Medulla oblongata (tissue), 1 donor: Measurements from ENCODE around the gene ASB2.

Source experiments
- DNase-seq: peaks from one replicate; pipeline ENCODE4 v3.0.0-alpha.2; 2015; ENCODE audit errors: extremely low spot score

The ASB2 gene

DNA sequence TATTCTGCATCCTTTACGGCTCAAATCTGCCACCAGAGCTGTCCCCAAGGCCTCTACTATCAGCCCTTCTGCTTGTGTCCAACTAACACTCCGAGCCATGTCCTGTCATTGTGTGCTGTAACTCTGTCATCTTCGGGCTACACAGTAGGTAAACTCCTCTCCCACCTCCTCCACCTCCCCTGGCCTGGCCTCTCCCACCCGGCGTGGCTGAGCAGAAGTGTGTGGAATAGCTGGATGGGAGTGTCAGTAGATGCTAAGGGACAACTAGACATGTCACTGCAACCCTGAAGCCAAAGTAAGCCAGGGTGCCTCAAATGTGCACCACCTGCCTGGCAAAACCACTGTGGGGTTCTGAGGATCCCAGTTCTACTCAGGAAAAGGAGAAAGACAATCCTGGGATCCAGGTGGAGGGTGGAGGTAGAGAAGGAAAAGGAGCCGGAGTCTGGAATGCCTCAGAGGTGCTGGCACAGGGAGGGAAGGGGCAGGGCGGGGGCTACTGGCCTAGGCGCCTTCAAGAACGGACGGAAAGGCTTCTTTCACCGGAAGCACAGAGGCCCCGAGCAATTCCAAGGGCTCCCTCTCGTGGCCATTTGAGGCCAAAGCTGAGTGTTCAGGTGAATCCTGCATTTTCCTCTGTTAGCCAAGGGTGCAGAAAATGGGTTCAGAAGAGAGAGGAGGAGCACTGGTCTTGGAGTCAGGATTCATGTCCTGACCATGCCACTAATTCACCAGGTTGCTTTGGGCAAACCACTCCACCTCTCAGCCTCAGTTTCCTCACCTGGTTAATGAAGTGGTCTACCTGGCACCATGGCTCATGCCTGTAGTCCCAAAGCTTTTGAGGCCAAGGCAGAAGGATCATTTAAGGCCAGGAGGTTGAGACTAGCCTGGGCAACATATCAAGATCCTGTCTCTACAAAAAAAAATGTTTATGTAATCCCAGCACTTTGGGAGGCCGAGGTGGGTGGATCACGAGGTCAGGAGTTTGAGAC, 69.7 kb downstream of the ASB2 start:
- peak; percentile 32 for DNase-seq

DNA sequence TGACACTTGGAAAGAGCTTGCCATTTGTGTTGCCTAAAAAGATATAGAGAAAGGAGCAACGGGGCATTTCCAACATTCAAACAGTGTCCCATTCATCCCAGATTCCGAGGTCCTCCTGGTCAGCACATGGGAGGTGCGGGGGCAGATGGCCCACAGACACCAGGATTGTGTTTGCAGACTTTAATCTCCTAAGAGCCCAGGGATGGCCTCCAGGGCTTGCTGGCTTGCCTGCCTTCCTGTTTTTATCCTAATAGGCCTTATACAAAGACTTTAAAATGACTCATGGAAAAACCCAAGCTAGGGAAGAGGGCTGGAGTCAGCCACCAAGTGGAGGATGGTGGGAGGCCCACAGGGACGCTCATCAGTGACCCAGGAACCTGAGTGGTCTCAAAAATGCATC, 70.7 kb downstream of the ASB2 start:
- DNase-seq: no peak

DNA sequence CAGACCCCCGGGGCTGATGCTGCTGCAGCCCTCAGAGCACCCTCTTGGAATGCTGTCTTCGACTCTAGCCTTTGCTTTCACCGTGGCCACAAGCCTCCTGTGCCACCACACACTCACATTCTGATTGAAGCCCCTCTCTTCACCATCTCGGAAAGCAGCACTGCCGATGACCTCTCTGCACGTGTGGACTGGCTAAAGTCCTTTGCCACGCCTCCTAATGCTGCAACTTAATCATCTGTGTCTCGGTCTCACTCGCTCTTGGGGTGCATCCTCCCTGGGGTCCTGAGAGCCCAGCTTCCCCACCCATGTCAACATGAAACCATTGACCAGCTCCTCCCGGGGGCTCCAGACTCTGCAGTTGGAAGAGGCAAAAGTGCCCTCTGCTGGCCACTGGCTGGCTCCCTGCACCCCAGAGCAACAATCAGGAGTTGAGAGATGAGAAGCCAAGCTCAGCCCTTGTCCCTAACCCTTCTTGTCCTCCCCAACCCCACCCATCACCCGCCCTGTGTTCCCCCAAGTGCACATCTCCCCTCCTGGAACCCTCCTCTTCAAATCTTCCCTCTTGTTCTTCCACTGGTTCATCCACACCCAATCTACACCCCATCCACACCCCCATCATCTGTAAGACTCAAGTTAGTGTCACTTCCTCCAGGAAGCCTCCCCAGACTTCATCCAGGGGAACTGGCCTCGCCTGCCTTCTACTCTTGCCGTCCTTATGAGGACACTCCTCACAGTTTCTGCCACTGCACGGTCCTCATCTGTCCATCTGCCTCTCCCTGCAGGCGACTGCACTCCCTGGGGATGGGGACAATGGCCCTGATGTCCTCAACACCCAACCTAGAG, 72.8 kb downstream of the ASB2 start:
- DNase-seq: peak; percentile 25

DNA sequence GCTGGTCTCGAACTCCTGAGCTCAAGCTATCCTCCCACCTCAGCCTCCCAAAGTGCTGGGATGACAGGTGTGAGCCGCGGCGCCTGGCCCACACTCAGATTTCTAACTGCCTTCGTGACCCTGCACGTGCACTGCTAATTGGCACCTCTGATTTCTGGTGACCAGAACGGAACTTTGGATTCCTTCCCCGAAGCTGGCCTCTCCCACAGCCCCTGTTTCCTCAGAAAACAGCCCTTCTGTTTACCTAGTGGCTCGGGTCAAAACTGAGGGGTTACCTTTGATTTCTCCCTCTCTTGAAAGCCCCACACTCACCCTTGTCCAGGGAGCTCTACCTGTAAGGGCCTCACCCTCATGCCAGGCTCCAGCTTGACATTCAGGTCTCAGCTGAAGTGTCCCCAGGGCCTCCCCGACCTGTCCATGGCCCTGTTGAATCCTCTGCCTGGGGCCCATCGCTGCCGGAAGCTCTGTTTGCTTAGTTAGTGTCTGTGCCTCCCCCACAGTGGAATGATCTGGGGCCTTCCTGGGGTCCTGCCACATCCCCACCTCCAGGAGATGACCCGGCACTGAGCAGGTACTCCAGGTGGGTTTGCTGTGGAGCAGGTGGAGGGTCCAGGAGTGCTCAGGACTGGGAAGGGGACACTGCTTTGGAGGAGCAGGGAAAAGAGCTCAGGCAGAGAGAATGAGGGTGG, 73.6 kb downstream of the ASB2 start:
- DNase-seq: no peak

DNA sequence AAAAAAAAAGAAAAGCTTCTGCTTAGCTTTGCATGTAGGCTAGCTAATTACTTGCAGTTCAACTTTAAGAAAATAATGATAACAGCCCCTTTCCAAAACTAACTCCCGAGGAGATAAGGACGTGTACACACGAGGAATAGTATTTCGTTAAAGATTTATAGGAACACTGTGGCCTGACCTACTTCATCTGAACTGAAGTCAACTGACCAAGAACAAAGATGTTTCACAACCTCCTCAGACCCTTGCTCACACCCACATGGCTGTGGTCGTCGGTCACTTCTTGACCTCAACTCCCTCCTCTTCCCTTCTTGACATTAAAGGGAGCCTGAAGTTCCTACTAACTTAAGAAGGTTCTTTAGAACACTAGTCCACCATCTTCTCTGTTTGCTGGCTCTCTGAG, 74.6 kb downstream of the ASB2 start:
- no peak for DNase-seq

DNA sequence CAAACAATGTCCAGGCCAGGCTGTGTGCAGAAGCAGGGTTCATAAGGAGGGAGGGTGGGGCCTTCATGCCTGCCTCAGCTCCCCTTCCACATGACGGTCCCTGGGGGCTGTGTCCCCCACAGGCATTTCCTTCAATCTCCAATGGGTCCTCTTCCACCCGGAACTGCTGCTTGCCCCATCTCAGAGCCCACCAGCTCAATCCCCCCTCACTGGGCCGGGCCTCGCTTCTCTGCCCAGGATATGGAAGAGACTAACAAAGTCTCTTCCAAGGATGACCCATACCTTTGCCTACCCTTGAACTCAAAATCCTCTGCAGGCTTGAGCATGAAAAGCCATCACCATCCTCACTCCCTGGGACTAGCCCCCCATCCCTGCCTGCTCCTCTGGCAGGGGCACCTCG, 77.6 kb downstream of the ASB2 start:
- no peak for DNase-seq

DNA sequence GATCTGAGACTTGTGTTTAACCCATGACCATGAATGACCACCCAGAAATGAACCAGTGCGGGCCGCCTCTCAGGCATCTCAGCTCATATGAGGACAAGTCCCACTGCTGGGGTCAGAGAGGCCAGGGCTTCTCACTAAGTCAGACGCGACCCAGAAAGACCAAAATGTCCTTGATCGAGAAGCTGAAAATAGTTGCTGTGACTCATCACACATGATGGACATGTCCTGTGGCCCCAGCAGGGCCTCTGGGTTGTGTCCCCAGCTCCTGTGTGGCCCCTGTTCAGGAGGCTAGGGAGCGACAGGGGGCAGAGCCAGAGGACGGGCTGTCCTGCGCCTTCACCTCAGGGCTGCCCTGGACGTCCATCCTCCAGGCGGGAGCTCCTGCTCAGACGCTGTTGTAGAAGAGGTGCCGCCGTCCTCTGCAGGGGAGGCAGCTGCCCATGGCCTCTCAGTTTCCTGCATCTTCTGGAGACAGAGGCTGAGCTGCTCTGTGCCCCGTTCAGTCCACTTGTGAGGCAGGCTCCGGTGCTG, 78.2 kb downstream of the ASB2 start:
- no peak for DNase-seq

DNA sequence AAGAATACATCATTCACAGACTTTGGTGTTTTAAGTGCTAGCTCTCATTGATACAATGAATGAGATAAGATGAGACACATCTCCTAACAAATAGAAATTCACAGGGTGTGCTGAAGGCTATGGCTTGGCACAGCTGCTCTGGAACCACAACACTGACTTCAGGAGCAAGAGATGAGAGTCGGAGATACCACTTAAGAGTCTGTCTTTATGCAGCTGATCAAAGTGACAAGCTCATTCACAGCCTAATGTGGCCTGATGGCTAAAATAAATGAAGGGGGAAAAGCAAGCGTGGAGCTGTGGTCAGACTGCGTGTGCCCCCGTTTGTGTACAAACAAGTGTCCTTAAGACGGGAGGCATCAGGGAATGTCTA, 78.9 kb downstream of the ASB2 start:
- no peak for DNase-seq

DNA sequence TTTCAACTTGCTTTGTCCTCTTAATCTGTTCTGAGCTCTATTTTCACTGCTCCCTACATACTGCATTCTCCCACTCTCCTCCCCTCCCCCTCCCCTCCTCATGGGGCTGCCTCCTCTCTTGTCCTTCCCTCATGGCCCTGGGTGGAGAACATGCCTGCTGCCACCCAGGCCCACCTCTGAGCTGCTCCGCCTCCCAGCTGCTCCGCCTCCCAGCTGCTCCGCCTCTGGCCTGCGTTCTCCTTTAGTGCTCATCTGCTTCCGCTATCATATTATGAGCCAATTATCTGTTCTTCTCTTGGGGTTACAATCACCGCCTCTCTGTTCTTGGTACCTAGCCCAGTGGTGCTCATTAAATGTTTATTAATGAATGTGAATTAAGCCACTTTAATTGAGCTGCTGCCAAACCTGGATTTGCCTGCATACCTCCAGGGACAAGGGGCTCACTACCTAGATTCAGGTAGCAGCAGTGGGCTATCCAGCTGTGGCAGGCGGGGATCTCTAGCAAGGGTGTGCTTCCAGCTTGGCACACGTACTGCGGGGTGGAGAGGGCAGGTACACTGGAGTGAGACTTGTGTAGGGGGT, 81.3 kb downstream of the ASB2 start:
- DNase-seq: no peak

DNA sequence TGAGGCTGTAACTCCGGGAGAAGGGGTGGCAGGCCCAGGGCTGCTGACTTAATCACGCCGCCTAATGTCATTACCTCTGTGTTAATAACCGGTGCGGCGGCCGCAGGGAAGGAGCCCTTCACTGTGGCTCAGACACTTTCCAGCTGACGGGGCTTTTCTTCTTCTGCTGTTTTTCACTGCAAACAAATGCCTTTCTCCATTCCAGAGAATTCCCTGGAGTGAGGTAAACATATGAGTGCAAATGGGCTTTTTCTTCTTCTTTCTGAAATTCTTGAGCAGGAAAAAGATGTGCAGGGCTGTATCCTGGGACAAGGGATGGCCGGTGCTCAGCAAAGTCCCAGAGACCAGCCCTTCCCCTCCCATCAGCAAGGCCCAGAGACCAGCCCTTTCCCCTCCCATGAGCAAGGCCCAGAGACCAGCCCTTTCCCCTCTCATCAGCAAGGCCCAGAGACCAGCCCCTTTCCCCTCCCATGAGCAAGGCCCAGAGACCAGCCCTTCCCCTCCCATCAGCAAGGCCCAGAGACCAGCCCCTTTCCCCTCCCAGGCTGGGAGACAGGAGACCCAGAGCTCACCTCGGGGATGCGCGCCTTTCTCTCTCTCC, 82.6 kb downstream of the ASB2 start:
- DNase-seq: no peak

DNA sequence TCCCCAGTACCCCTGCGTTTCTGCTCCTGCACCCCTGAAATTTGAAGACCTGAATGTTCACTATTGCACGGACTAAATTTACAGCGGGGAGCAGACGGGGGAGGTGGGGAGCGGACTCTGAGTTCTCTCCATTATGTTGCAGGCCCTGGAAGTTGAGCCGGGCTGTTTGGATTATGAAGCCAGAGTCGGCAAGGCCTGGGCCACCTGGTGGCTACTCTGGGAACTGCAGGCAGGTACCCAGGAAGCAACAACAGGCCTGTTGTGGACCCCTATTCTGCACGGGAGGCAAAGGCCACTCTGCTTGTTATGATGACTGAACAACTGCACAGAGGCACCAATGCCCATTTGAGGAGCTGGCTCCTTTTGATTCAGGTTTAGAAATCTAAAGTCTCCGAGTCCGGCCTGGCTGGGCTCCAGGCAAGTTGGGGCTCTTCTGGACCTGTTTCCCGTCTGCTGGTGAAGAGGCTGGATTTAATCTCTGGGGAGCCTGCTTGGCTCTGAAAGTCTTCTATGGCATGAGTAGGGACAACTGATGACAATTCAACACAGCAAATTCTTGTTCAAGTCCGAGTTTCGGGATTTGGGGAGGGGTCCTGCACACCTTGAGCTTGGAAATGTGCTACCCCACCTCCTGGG, 83.3 kb downstream of the ASB2 start:
- DNase-seq: peak; percentile 69

DNA sequence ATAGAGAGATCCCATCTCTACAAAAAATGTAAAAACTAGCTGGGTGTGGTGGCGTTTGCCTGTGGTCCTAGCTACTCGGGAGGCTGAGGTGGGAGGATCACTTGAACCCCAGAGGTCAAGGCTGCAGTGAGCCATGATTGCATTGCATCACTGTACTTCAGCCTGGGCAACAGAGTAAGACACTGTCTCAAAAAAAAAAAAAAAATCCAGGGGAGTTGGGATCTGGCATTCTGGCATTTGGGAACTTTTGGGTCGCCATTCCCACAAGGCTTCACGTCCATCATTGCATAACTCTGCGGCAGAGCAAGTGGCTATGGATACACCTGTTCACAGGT, 83.9 kb downstream of the ASB2 start:
- no peak for DNase-seq

DNA sequence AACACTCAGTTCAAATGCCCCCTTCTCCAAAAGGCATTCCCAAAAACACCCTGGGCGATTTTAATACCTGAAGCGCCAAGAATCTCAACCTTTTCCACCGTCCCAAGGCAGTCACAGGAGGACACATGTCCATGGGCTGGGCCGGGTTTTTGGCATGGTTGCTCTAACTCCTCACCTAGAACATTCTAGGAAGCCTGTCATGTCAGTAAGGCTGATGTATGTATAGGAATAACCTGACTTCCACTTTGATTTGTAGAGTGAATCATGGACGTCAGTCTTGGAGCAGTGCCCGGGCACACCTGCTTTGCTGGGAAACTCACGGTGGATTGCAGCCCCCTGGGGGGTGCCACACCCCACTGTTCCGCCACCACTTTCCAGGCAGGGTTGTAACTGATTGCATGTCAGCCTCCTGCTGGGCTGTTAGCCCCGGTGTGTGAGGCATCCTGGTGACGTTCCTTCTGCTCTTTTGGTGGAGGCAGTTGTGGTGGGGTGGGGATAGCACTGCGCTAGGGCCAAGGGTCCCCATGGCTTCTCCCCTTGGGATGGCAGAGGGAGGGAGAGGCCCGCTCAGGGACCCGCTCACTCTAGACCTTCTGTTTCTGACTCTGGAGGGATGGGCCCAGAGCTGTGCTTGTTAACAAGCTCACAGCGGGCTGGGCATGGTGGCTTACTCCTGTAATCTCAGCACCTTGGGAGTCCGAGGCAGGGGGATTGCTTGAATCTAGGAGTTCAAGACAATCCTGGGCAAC, 84.4 kb downstream of the ASB2 start:
- DNase-seq: no peak

DNA sequence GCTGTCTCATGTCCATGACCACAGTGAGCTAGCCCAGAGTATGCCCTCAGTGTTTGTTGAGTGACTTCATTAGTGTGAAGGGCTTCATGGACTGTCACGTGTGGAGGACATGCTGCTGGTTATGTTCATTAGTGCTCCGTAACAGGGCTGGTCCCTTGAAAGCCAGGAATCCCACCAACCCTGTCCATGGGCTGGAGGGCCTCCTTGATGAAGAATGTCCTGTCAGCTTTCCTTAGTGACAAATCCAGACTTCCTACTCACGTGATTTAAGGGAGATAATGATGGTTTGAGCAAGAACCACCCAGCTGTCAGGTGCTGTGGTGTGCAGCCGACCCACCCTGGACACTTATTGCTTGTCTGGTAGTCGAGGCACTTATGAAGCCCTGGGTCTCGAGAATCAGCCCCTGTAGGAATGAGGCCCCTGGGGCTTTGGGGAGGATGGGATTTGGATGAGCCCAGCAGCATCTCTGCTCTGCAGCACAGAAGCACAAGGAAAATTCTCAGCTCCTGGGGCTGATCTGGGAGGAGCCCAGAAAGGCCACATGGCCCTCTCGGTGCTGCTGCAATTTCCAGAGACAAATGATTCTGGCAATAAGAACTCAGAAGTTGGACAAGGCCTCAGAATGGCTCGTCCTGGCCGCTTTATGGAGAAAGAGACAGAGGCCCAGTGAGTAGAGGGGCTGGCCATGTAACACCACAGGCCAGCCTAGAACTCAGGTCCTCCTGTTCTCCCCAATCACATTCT, 86.5 kb downstream of the ASB2 start:
- DNase-seq: no peak

DNA sequence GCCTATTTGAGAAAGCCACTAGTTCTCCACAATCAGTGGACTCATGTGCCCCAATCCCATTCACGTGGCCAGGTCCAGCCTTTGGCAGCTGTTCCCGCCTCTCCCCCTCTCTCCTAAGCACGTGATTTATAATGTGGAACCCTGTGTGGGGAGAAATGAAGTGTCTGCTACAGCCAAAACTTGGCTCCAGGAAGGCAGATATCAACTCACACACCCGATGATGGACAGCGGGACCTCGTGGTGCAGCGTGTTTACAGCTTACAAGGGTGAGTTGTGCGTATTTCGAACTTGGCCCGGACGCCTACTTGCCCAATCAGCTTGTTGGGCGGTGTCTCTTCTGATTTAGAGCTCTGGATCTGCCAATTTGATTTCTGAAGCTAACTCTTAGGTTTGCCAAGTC, 87.4 kb downstream of the ASB2 start:
- DNase-seq: no peak

DNA sequence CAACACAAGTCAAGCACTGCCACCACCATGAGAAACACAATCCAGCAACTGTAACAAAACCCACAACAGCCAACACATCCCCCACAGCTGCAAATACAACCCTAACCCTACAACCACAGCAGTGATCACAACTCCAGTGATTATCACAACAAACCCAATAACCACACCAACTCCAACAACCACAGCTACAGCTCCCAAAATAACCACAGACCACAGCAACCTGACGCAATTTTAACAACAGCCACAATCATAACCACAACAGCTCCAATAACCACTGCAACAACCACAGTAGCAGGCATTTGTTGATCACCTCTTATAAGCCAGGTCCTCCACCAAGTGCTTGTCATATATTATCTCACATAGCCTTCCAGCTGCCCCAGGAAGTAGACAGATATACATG, 91.4 kb downstream of the ASB2 start:
- no peak for DNase-seq
